Naive thymus-derived CD4-positive, alpha-beta T cell (primary cell): ENCODE measurements around the gene NRL. TPM values are rescaled to one million over a fixed set of nuclear protein-coding genes. Genes with fewer than 3 reads are reported as not detected.

Experiments
- microRNA-seq: library from miRNA; unstranded; fragments of <30 nt; microRNA quantifications from one replicate; pipeline ENCODE4 v1.2.0, GENCODE V29; 2022; ENCODE audit warnings: borderline microRNAs expressed
- polyA plus RNA-seq, 2 donors: library from polyadenylated mRNA; unstranded; fragments of 300-500 nt; fragmentation: Illumina TruSeq; gene quantifications; one replicate each; pipeline ENCODE4 v1.2.3, GENCODE V29; 2021
- total RNA-seq, 6 experiments: library from RNA in 5 of 6; stranded (reverse) in 5 of 6; gene quantifications; 1 replicate in 5 of 6; 2 replicates in 1 of 6; pipeline ENCODE4 v1.2.3 and lab custom pipeline; 2021 to 2026

Gene NRL
- total and polyA plus RNA-seq, 7 experiments from 2014 or later, result 2.1 to 4.5 (median 3.7) TPM

Small RNAs within 50 kb of the gene (microRNA-seq; reads per million reads assigned to microRNA genes)
- not detected for gene MIR7703

Other genes with a start within 250 kb of the NRL start
- 10 to 100 TPM in 4 of 5 experiments, 1 to 10 TPM in 1; 7.8 to 19.9 (median 17.5) TPM for gene DHRS4, start 161.2 kb downstream of the NRL start, total RNA-seq
- gene DHRS4, start 161.2 kb downstream of the NRL start, polyA plus RNA-seq, result 10 to 100 TPM; 30.1 to 31.8 TPM
- 10 to 100 TPM; 11.0 to 25.7 (median 16.8) TPM for gene DHRS4L2, start 126.0 kb downstream of the NRL start, total RNA-seq
- gene DHRS4L2, start 126.0 kb downstream of the NRL start, polyA plus RNA-seq, result 10 to 100 TPM; 11.7 to 21.0 TPM
- gene CARMIL3, start 62.9 kb downstream of the NRL start, total RNA-seq, result 1 to 10 TPM in 2 of 5 experiments, under 1 TPM in 3; 0.08 to 1.7 (median 0.27) TPM
- gene CARMIL3, start 62.9 kb downstream of the NRL start, polyA plus RNA-seq, result not detected
- under 1 TPM in 1 of 5 experiments, not detected in 4; 0.12 TPM for gene CPNE6, start 43.4 kb downstream of the NRL start, total RNA-seq
- not detected for gene CPNE6, start 43.4 kb downstream of the NRL start, polyA plus RNA-seq
- 10 to 100 TPM in 4 of 5 experiments, 1 to 10 TPM in 1; 9.1 to 56.2 (median 14.4) TPM for gene PCK2, start 20.6 kb downstream of the NRL start, total RNA-seq
- gene PCK2, start 20.6 kb downstream of the NRL start, polyA plus RNA-seq, result 10 to 100 TPM in 1 of 2 donors, 1 to 10 TPM in 1; 7.2 to 14.5 TPM
- gene DCAF11, start 172 bp downstream of the NRL start, total RNA-seq, result 10 to 100 TPM; 71.9 to 90.1 (median 83.3) TPM
- gene DCAF11, start 172 bp downstream of the NRL start, polyA plus RNA-seq, result 10 to 100 TPM; 69.1 to 97.0 TPM
- gene FITM1, start 15.7 kb upstream of the NRL start, total RNA-seq, result 1 to 10 TPM; 1.8 to 4.3 (median 2.0) TPM
- 1 to 10 TPM in 1 of 2 donors, under 1 TPM in 1; 0.48 to 1.2 TPM for gene FITM1, start 15.7 kb upstream of the NRL start, polyA plus RNA-seq
- 100 to 1,000 TPM; 189 to 583 (median 202) TPM for gene PSME1, start 21.2 kb upstream of the NRL start, total RNA-seq
- gene PSME1, start 21.2 kb upstream of the NRL start, polyA plus RNA-seq, result 100 to 1,000 TPM; 698 to 703 TPM
- gene EMC9, start 26.6 kb upstream of the NRL start, total RNA-seq, result 10 to 100 TPM in 4 of 5 experiments, 1 to 10 TPM in 1; 9.0 to 25.5 (median 22.3) TPM
- 10 to 100 TPM in 1 of 2 donors, 1 to 10 TPM in 1; 9.6 to 12.4 TPM for gene EMC9, start 26.6 kb upstream of the NRL start, polyA plus RNA-seq
- gene PSME2, start 31.7 kb upstream of the NRL start, total RNA-seq, result 100 to 1,000 TPM; 120 to 777 (median 143) TPM
- gene PSME2, start 31.7 kb upstream of the NRL start, polyA plus RNA-seq, result 100 to 1,000 TPM; 402 to 435 TPM
- 100 to 1,000 TPM in 1 of 5 experiments, 10 to 100 TPM in 4; 64.0 to 151 (median 95.4) TPM for gene RNF31, start 32.5 kb upstream of the NRL start, total RNA-seq
- 10 to 100 TPM; 40.9 to 48.1 TPM for gene RNF31, start 32.5 kb upstream of the NRL start, polyA plus RNA-seq
- 100 to 1,000 TPM; 133 to 337 (median 189) TPM for gene IRF9, start 46.3 kb upstream of the NRL start, total RNA-seq
- gene IRF9, start 46.3 kb upstream of the NRL start, polyA plus RNA-seq, result 100 to 1,000 TPM in 1 of 2 donors, 10 to 100 TPM in 1; 73.3 to 110 TPM
- gene REC8, start 57.1 kb upstream of the NRL start, total RNA-seq, result 10 to 100 TPM; 20.3 to 80.5 (median 68.6) TPM
- 10 to 100 TPM in 1 of 2 donors, 1 to 10 TPM in 1; 4.4 to 10.7 TPM for gene REC8, start 57.1 kb upstream of the NRL start, polyA plus RNA-seq
- gene IPO4, start 73.9 kb upstream of the NRL start, total RNA-seq, result 10 to 100 TPM; 21.5 to 45.2 (median 42.2) TPM
- gene IPO4, start 73.9 kb upstream of the NRL start, polyA plus RNA-seq, result 10 to 100 TPM; 17.5 to 36.2 TPM
- gene TM9SF1, start 80.5 kb upstream of the NRL start, total RNA-seq, result 10 to 100 TPM; 16.2 to 40.5 (median 19.2) TPM
- gene TM9SF1, start 80.5 kb upstream of the NRL start, polyA plus RNA-seq, result 10 to 100 TPM; 32.1 to 34.4 TPM
- gene TSSK4, start 90.7 kb upstream of the NRL start, total RNA-seq, result 1 to 10 TPM in 2 of 5 experiments, under 1 TPM in 2, not detected in 1; 0.22 to 1.9 (median 1.1) TPM
- gene TSSK4, start 90.7 kb upstream of the NRL start, polyA plus RNA-seq, result 1 to 10 TPM; 1.0 to 1.4 TPM
- gene CHMP4A, start 98.5 kb upstream of the NRL start, total RNA-seq, result 100 to 1,000 TPM in 1 of 5 experiments, 10 to 100 TPM in 4; 79.1 to 101 (median 85.7) TPM
- gene CHMP4A, start 98.5 kb upstream of the NRL start, polyA plus RNA-seq, result 100 to 1,000 TPM; 121 to 140 TPM
- gene MDP1, start 101.1 kb upstream of the NRL start, total RNA-seq, result 10 to 100 TPM in 3 of 5 experiments, 1 to 10 TPM in 2; 5.5 to 18.5 (median 14.2) TPM
- gene MDP1, start 101.1 kb upstream of the NRL start, polyA plus RNA-seq, result 10 to 100 TPM; 33.1 to 36.4 TPM
- gene NEDD8, start 117.4 kb upstream of the NRL start, total RNA-seq, result 100 to 1,000 TPM in 3 of 5 experiments, 10 to 100 TPM in 2; 73.5 to 175 (median 106) TPM
- 100 to 1,000 TPM; 254 to 340 TPM for gene NEDD8, start 117.4 kb upstream of the NRL start, polyA plus RNA-seq
- gene GMPR2, start 118.0 kb upstream of the NRL start, total RNA-seq, result 10 to 100 TPM; 38.2 to 91.6 (median 69.5) TPM
- 100 to 1,000 TPM in 1 of 2 donors, 10 to 100 TPM in 1; 99.9 to 107 TPM for gene GMPR2, start 118.0 kb upstream of the NRL start, polyA plus RNA-seq
- gene TINF2, start 127.7 kb upstream of the NRL start, total RNA-seq, result 100 to 1,000 TPM; 133 to 150 (median 139) TPM
- gene TINF2, start 127.7 kb upstream of the NRL start, polyA plus RNA-seq, result 100 to 1,000 TPM; 143 to 186 TPM
- 10 to 100 TPM in 1 of 5 experiments, 1 to 10 TPM in 4; 4.8 to 12.9 (median 7.1) TPM for gene TGM1, start 148.2 kb upstream of the NRL start, total RNA-seq
- gene TGM1, start 148.2 kb upstream of the NRL start, polyA plus RNA-seq, result not detected
- gene RABGGTA, start 156.6 kb upstream of the NRL start, total RNA-seq, result 10 to 100 TPM; 49.7 to 76.5 (median 55.5) TPM
- 10 to 100 TPM; 17.9 to 36.3 TPM for gene RABGGTA, start 156.6 kb upstream of the NRL start, polyA plus RNA-seq
- 10 to 100 TPM; 25.2 to 37.0 (median 33.3) TPM for gene DHRS1, start 184.8 kb upstream of the NRL start, total RNA-seq
- gene DHRS1, start 184.8 kb upstream of the NRL start, polyA plus RNA-seq, result 10 to 100 TPM; 21.3 to 38.4 TPM
- 10 to 100 TPM; 22.7 to 39.5 (median 29.8) TPM for gene NOP9, start 184.9 kb upstream of the NRL start, total RNA-seq
- gene NOP9, start 184.9 kb upstream of the NRL start, polyA plus RNA-seq, result 1 to 10 TPM; 1.7 to 1.8 TPM
- gene CIDEB, start 193.0 kb upstream of the NRL start, total RNA-seq, result 10 to 100 TPM; 16.4 to 31.5 (median 22.7) TPM
- gene CIDEB, start 193.0 kb upstream of the NRL start, polyA plus RNA-seq, result 10 to 100 TPM; 18.7 to 19.3 TPM
- gene LTB4R2, start 195.2 kb upstream of the NRL start, total RNA-seq, result 10 to 100 TPM; 13.9 to 26.8 (median 17.5) TPM
- 1 to 10 TPM; 2.1 to 2.7 TPM for gene LTB4R2, start 195.2 kb upstream of the NRL start, polyA plus RNA-seq
- gene LTB4R, start 196.6 kb upstream of the NRL start, total RNA-seq, result 10 to 100 TPM; 14.1 to 28.8 (median 26.3) TPM
- gene LTB4R, start 196.6 kb upstream of the NRL start, polyA plus RNA-seq, result 1 to 10 TPM; 9.1 to 9.4 TPM
- gene ADCY4, start 220.1 kb upstream of the NRL start, total RNA-seq, result 10 to 100 TPM in 1 of 5 experiments, 1 to 10 TPM in 4; 4.6 to 10.2 (median 6.1) TPM
- under 1 TPM in 1 of 2 donors, not detected in 1; 0.25 TPM for gene ADCY4, start 220.1 kb upstream of the NRL start, polyA plus RNA-seq
- 10 to 100 TPM; 19.9 to 47.5 (median 36.8) TPM for gene RIPK3, start 225.0 kb upstream of the NRL start, total RNA-seq
- 10 to 100 TPM in 1 of 2 donors, 1 to 10 TPM in 1; 8.2 to 11.7 TPM for gene RIPK3, start 225.0 kb upstream of the NRL start, polyA plus RNA-seq